DOHH2 (cell line): Measurements from ENCODE around the gene IKZF2.
A peak's percentile ranks its signal among the peaks of the same experiment; 100 is the strongest.

Experiments used
- H3F3A ChIP-seq: fragments of 200-600 bp; sonication (generic), shearing (Covaris generic); 2 replicates; pipeline ENCODE4 v1.6.0; 2016; ENCODE audit warnings: antibody characterized with exemption, mild to moderate bottlenecking; ENCODE audit not compliant: control insufficient read depth, insufficient read depth
- H3K27ac ChIP-seq: fragments of 200-600 bp; sonication (generic); 2 replicates; pipeline ENCODE4 v1.5.1; 2014; ENCODE audit warnings: low read depth, mild to moderate bottlenecking, low read length, moderate library complexity
- H3K27me3 ChIP-seq: fragments of 200-600 bp; sonication (generic); 2 replicates; pipeline ENCODE4 v1.6.1; 2014; ENCODE audit warnings: mild to moderate bottlenecking, low read length, mixed read lengths; ENCODE audit not compliant: control insufficient read depth
- H3K36me3 ChIP-seq: fragments of 200-600 bp; sonication (generic); 2 replicates; pipeline ENCODE4 v1.6.1; 2014; ENCODE audit warnings: mild to moderate bottlenecking, low read length, moderate library complexity, mixed read lengths; ENCODE audit not compliant: control insufficient read depth
- H3K4me1 ChIP-seq: fragments of 200-600 bp; sonication (generic); 2 replicates; pipeline ENCODE4 v1.6.1; 2014; ENCODE audit warnings: mild to moderate bottlenecking, low read length, mixed read lengths; ENCODE audit not compliant: control insufficient read depth
- H3K4me2 ChIP-seq: fragments of 200-600 bp; sonication (generic); 2 replicates; pipeline ENCODE4 v1.6.0; 2014; ENCODE audit warnings: mild to moderate bottlenecking, low read length, moderate library complexity
- H3K4me3 ChIP-seq: fragments of 200-600 bp; sonication (generic); 2 replicates; pipeline ENCODE4 v1.5.1; 2014; ENCODE audit warnings: mild to moderate bottlenecking, low read length, mixed read lengths
- H3K79me2 ChIP-seq: fragments of 200-600 bp; sonication (generic); 2 replicates; pipeline ENCODE4 v1.6.1; 2014; ENCODE audit warnings: mild to moderate bottlenecking, low read length, mixed read lengths; ENCODE audit not compliant: control insufficient read depth
- H3K9me2 ChIP-seq: fragments of 200-600 bp; sonication (generic); replicated peaks from 2 replicates; pipeline ENCODE4 v1.6.1; 2014; ENCODE audit warnings: mild to moderate bottlenecking, low read length, mixed read lengths; ENCODE audit not compliant: control insufficient read depth
- H3K9me3 ChIP-seq: fragments of 200-600 bp; sonication (generic); 2 replicates; pipeline ENCODE4 v1.6.1; 2014; ENCODE audit warnings: antibody characterized with exemption, low read length, mixed read lengths; ENCODE audit not compliant: control insufficient read depth, insufficient read depth
- H4K20me1 ChIP-seq: fragments of 200-600 bp; sonication (generic); 2 replicates; pipeline ENCODE4 v1.6.0; 2014; ENCODE audit warnings: low read depth, mild to moderate bottlenecking, antibody characterized with exemption, low read length, moderate library complexity; ENCODE audit not compliant: control insufficient read depth, insufficient read depth
- EZH2phosphoT487 ChIP-seq: fragments of 200-600 bp; sonication (generic); IDR thresholded peaks from 2 replicates; pipeline ENCODE4 v1.6.1; 2017; ENCODE audit warnings: borderline replicate concordance, mild to moderate bottlenecking, antibody characterized with exemption, low read length, moderate library complexity, mixed read lengths
- TF ChIP-seq, protein P1 (sequence below): fragments of 200-600 bp; sonication (generic); IDR thresholded peaks from one replicate; pipeline ENCODE4 v1.5.1; 2014; ENCODE audit warnings: antibody characterized with exemption, mild to moderate bottlenecking, low read depth, low read length; ENCODE audit not compliant: poor library complexity, severe bottlenecking

The IKZF2 gene

GRCh38 chr2:213002383-213002782 lies 149.0 kb downstream of the IKZF2 start:
- no peaks in the 10 kb centered on the region for H3K9me2 ChIP-seq
- TF ChIP-seq, protein P1, sequence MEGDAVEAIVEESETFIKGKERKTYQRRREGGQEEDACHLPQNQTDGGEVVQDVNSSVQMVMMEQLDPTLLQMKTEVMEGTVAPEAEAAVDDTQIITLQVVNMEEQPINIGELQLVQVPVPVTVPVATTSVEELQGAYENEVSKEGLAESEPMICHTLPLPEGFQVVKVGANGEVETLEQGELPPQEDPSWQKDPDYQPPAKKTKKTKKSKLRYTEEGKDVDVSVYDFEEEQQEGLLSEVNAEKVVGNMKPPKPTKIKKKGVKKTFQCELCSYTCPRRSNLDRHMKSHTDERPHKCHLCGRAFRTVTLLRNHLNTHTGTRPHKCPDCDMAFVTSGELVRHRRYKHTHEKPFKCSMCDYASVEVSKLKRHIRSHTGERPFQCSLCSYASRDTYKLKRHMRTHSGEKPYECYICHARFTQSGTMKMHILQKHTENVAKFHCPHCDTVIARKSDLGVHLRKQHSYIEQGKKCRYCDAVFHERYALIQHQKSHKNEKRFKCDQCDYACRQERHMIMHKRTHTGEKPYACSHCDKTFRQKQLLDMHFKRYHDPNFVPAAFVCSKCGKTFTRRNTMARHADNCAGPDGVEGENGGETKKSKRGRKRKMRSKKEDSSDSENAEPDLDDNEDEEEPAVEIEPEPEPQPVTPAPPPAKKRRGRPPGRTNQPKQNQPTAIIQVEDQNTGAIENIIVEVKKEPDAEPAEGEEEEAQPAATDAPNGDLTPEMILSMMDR: no peak
- TF ChIP-seq EZH2phosphoT487: no peak
- no peaks in the 10 kb centered on the region for H3K9me3 ChIP-seq
- H4K20me1 ChIP-seq: no peaks in the 10 kb centered on the region
- no peaks in the 10 kb centered on the region for H3K27me3 ChIP-seq
- no peaks in the 10 kb centered on the region for H3F3A ChIP-seq
- H3K4me2 ChIP-seq: peak overlapping the region; percentile 52; the same call in 1 of the 2 replicates
- no peaks in the 10 kb centered on the region for H3K79me2 ChIP-seq
- peaks cover 2% of the 10 kb centered on the region; the same call in 1 of the 2 replicates for H3K36me3 ChIP-seq
- peaks cover 17% of the 10 kb centered on the region for H3K4me1 ChIP-seq
- H3K27ac ChIP-seq: no peak overlapping the region
- H3K4me3 ChIP-seq: no peak overlapping the region

DNA sequence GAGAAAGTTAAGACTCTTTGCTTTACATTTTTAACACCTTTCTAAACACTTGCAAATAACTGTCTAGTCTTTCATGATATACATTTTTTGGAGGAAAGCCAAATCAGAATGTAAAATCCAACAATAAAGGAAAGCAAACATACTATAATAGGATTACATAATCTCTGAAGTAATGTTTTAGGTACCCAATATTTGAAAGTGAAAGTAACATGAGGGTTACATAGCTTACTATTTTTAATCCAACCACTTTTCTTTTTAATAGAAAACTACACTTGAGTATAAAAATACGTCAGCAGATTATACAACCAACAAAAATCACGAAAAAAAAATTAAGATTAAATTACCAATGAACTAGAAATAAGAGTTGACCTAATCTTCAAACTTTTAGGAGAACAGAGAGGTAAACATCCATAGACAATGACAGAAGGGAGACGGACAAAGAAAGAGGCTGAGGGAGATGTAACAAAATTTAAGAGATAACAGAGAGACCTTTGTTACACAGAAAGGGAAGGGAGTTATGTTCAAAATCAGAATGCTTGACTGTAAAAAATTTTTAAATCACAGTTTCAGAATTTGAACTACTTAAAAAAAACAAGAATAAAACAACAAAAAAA lies 150.0 kb downstream of the IKZF2 start:
- Histone ChIP-seq H3K79me2 (no peaks in the 10 kb centered on the region), H3K4me1 (peaks cover 17% of the 10 kb centered on the region), H3K4me2 (peak overlapping the region; percentile 52), H3K36me3 (no peaks in the 10 kb centered on the region), H4K20me1 (no peaks in the 10 kb centered on the region), H3K27ac (no peak overlapping the region), H3K9me2 (no peaks in the 10 kb centered on the region), H3K4me3 (peak overlapping the region; percentile 16; the same call in 1 of the 2 replicates), H3K27me3 (no peaks in the 10 kb centered on the region), H3F3A (no peaks in the 10 kb centered on the region), H3K9me3 (no peaks in the 10 kb centered on the region)
- TF ChIP-seq, protein P1: no peak
- TF ChIP-seq EZH2phosphoT487: no peak

DNA sequence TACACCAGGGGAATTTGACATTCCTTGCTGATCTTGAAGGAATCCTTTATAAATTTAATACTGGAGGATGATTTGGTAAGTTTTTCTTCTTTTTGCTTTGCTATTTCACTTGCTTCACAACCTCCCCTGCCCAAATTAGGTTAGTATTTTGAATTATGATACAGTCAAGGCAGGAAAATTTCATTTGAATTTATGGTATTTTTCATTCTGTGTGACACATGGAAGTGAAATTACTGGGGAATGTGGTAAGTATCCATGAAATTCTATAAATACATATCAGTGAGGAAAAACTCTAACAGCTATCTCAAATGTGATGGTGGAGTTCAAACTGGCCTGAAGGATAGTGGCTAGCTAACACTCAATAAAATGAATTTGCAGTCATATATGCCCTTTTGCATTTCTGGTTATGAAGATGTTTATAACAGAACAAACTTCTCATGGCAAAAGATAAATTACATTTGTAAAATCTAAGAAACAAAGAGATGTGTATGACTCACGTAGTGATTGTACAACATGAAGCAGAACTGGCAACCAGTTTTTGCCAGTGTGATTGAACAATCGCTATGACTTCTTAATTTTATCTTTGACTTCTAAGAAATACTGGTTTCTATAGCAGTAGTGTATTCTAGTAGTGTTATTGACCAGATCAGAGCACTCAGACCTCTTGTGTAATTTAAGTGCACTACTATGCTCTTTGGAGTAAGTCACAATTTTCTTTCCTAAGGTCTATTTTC lies 152.6 kb downstream of the IKZF2 start:
- H4K20me1 ChIP-seq: no peaks in the 10 kb centered on the region
- no peaks in the 10 kb centered on the region for H3K36me3 ChIP-seq
- no peak overlapping the region for H3K4me3 ChIP-seq
- no peaks in the 10 kb centered on the region for H3K9me2 ChIP-seq
- H3K27ac ChIP-seq: no peak overlapping the region
- H3K79me2 ChIP-seq: no peaks in the 10 kb centered on the region
- H3K9me3 ChIP-seq: no peaks in the 10 kb centered on the region
- H3F3A ChIP-seq: no peaks in the 10 kb centered on the region
- peaks cover 17% of the 10 kb centered on the region for H3K4me1 ChIP-seq
- TF ChIP-seq EZH2phosphoT487: no peak
- TF ChIP-seq, protein P1: no peak
- H3K27me3 ChIP-seq: no peaks in the 10 kb centered on the region
- H3K4me2 ChIP-seq: no peak overlapping the region
